GM21737 (cell line): ENCODE results near the gene UMODL1.

Experiments used
- ATAC-seq: cut with Tn5 transposase; IDR thresholded peaks from one replicate; pipeline ENCODE4 v1.9.1; 2021; ENCODE audit warnings: mild to moderate bottlenecking, moderate library complexity; ENCODE audit not compliant: unreplicated experiment

Gene UMODL1, protein sequence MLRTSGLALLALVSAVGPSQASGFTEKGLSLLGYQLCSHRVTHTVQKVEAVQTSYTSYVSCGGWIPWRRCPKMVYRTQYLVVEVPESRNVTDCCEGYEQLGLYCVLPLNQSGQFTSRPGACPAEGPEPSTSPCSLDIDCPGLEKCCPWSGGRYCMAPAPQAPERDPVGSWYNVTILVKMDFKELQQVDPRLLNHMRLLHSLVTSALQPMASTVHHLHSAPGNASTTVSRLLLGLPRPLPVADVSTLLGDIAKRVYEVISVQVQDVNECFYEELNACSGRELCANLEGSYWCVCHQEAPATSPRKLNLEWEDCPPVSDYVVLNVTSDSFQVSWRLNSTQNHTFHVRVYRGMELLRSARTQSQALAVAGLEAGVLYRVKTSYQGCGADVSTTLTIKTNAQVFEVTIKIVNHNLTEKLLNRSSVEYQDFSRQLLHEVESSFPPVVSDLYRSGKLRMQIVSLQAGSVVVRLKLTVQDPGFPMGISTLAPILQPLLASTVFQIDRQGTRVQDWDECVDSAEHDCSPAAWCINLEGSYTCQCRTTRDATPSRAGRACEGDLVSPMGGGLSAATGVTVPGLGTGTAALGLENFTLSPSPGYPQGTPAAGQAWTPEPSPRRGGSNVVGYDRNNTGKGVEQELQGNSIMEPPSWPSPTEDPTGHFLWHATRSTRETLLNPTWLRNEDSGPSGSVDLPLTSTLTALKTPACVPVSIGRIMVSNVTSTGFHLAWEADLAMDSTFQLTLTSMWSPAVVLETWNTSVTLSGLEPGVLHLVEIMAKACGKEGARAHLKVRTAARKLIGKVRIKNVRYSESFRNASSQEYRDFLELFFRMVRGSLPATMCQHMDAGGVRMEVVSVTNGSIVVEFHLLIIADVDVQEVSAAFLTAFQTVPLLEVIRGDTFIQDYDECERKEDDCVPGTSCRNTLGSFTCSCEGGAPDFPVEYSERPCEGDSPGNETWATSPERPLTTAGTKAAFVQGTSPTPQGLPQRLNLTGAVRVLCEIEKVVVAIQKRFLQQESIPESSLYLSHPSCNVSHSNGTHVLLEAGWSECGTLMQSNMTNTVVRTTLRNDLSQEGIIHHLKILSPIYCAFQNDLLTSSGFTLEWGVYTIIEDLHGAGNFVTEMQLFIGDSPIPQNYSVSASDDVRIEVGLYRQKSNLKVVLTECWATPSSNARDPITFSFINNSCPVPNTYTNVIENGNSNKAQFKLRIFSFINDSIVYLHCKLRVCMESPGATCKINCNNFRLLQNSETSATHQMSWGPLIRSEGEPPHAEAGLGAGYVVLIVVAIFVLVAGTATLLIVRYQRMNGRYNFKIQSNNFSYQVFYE

DNA sequence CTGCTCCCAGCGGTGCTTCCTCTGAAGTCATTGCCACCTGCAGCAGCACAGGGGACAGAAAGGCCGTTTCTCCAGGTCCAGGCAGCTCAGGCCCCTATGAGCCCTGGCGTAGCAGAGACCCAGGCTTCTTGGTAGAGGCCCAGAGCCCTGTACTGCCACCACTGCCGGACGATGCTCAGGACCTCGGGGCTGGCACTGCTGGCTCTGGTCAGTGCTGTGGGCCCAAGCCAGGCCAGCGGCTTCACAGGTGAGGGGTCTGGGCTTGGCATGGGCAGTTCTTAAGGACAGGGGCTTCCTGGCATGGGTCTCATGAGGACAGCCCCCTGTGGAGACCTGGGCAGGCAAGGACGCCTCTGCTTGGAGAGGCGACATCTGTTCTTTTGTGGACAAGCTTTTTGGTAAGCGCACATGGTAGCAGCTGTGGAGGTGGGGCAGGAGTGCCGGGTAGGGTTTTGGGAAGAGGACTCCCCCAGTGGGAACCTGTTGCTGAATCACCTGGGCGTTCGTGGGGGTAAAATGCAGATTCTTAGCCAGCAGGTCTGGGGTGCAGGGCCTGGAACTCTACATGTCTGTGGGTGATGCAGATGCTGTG, at the start of gene UMODL1:
Gene UMODL1 (plus strand): TSS at position 172 of the 592 bp plus-strand sequence. CDS start 0 bp downstream, at position 172.
- no peak for ATAC-seq

DNA sequence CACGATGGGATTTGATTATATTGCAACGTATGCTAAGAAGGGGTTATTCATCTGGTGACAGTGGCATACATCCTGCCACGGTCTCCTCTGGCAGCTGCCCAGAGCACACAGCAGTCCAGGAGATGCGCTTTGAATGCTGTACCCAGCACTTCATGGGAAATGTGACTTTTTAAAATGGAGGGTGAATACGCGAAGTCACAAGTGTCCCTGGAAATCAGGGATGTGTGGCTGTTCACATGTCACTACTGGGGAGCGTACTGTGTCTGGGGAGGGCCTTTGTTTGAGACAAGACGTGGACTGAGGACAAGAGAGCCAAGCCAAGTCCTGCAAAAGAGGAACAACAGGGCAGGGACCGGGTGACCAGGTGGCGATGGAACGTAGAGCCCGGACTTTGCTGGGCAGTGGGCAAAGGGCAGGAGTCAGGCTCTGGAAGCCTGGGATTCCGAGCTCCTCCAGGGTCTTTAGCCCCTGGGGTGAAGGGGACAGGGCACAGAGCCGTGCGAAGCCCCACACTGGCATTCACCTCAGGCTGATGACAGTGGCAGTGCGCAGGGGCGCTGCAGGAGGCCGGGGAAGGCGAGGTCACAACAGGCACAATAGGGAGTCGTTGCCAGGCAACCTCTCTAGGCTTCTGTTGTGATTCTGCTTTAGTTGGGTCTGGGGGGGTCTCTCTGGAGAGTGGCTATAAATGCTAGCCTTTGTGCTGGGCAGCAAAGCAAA, 49.6 kb upstream of the UMODL1 start:
- ATAC-seq: no peak

DNA sequence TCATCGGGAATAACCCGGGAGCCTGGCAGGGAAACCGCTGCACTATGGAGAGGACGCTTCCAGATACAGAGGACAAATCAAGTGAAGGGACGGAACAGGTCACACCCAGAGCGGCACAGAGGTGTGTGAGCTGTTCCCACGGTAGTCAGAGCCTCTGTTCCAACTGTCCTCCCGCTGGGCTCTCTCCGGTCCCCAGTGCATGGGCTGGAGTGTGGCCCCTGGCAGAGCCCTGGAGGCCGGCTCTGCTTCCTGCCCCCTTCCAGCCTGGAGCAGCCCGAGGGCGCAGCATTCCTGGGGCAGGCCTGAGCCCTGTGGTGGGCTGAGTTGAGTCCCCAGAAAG, 49.1 kb upstream of the UMODL1 start:
- no peak for ATAC-seq

DNA sequence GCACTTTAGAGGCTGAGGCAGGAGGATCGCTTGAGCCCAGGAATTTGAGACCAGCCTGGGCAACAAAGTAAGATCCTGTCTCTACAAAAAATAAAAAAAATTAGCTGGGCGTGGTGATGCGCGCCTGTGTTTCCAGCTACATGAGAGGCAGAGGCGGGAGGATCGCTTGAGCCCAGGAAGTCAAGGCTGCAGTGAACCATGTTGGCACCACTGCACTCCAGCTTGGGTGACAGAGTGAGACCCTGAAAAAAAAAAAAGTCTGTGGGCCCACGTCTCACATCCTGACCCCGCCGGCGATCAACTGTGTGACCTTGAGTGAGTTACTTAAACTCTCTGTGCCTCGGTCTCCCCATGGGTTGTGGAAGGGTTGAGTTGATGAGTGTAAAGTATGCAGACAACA, 48.2 kb upstream of the UMODL1 start:
- ATAC-seq: no peak

DNA sequence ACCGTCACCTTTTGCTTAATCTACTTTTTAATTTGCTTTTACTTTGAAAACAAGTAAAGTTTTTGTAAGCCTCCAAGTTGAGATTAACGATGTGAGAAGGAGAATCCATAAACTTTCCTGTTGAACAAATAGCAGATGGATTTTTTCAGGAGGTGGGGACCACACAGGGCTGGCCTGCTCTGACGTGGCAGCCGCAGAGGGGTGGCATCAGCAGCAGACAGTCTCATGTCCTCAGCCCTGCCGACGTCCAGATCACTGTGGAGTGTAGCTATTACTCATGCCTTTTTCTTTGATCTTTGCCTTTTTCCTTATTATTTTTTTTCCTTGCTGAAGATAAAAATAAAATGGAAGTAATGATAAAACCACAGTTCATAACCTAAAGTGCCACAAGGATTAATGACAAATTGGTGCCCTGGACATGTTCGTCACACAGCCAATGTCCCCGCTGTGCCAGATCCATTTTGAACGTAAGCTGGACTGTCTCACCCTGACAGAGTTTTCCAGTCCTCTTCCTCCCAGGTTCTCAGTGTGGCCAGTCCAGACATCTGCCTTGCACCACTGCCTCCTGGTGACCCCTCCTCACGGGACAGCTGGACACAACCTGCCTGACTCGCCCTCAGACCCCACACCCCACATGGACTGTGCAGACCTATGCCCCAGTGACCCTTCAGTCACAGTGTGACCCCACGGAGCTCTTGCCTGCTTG, 45.6 kb upstream of the UMODL1 start:
- ATAC-seq: no peak

DNA sequence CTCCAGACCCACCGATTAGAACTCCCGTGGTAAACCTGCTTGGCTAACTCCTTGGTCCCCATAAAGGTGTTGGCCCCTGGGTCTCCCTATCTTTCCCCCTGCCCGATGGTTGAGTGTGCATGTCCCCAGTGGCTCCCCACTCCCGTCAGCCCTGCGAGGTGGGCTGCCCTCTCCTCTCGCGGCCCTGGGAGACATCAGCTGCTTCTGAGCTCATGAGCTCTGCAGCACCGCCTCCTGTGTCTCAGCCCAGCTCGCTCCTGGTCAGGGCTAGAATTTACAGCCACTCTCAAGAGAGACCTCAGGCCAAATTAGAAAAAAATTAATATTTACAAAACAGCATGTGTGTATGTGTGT, 45.1 kb upstream of the UMODL1 start:
- ATAC-seq: no peak

DNA sequence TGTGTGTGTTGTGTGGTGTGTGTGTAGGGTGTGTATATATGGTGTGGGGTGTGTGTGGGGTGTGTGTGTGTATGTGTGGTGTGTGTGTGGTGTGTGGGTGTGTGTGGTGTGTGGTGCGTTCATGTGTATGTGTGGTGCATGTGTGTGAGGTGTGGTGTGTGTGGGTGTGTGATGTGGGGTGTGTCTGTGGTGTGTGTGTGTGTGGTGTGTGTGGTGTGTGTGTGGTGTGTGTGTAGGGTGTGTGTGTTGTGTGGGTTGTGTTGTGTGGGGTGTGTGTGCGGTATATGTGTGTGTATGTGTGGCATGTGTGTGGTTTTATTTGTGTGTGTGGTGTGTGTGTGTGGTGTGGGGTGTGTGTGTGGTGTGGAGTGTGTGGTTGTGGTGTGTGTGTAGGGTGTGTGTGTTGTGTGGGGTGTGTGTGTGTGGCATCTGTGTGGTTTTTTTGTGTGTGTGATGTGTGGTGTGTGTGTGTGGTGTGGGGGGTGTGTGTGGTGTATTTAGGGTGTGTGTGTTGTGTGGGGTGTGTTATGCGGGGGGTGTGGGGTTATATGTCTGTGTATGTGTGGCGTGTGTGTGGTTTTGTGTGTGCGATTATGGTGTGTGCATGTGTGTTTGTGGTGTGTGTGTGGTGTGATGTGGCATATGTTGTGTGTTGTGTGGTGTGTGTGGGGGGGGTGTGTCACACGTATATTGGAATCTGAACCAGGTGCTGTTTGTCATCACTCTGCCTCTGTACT, 43.9 kb upstream of the UMODL1 start:
- ATAC-seq: no peak

DNA sequence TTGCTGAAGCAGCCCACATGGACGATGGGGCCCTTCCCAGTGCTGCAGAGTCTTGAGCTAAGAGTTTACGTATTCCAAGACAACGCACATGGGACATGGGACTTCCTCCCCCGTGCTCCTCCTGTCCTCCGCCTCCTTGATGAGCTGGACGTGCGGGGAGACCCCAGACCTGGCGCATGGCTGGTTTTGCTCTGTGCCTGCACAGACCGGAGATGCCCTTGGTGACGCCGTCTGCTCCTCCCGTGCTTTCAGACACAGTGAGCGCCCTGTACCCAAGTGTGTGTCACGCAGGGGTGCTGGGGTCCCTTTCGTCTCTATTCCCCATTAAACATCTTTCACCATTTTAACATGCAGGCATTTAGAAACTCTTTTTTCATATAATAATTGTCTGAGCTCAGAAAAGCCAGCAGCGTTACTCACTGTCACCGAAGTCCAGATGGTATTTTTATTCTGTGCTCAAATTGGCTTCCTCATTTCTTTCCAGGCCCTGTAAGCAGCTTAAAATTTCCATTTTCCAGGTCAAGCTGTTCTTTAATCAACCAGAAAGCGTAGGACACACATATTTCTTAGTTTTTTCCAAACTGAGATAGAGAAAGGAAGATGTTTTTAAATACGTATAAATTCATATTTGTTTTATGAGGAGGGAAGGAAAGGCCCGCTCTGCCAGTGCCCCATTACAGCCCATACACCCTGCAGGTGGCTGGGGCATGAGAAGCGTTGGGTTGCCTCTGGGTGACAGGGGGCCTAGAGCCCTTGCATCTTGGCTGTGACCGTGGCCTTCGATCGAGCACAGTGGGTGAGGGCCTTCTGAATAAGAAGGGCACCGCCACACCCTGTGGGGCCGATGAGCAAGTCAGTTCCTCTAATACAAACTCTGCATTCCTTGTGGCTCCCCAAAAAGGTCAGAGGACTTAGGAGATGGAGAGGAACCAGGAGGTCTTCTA, 43.0 kb upstream of the UMODL1 start:
- no peak for ATAC-seq

DNA sequence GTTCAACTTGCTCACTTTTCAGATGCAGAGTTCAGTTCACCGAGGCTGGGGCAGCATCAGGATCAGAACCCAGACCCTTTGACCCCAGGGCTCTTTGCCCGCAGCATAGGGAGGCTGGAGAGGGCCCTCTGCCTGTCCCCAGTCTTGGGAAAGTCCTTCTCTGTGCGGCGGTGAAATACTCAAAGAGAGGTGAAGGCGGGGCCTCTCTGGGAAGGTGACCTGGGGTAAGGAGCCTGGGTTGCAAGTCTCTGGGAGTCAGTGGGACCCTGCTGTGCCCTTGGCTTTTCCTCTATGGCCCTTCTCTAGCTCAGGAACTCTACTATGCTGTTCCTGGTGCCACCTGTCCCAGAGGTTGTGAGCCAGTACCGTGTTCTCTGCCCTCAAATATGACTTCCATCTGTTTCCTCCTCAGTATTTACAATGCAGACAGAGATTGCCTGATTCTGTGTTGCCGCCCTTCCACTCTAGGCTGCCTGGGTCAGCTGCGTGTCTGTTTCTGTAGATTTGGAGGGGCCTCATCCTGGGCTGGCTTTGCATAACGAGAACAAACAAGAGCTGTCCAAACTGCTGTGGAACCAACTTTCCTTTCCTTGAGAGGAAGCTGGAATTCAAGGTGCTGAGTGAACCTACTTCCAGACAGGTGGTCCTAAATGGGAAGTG, 42.2 kb upstream of the UMODL1 start:
- ATAC-seq: no peak

DNA sequence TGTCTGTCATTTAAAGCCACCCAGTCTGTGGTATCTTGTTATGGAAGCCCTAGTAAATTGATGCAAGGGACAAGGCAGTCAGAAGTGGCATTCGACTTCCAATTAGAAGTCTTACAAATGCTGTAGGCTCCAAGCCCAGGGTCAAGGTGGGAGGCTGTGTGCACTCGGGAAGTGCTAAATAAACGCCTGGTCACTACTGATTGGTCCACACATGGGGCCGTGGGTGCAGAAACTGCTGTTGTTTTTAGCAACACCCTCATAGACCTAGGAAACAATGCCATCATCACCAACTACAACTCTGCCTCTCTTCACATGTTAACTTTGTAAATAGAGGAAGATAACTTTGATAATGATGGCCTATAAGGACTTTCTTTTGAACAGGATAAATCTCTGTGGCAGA, 40.8 kb upstream of the UMODL1 start:
- ATAC-seq: no peak

DNA sequence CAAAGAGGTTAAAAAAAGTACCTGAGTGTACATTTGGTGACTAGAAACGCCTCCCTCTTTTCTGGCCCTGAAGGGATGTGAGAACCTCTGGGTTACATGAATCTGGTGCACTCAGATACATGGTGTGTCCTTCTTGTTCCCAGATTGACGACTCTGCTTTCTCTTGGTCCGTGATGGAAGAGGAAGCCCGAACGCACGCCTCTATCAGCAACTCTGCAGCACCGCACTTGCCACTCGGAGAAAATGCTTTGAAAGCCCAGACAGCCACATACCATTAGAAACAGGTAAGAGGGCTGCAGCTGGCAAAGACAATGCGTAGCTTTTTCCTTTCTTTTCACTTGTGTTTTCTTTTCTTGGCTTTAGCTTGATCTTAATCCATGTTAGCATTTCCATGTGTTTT, 39.9 kb upstream of the UMODL1 start:
- ATAC-seq: no peak

DNA sequence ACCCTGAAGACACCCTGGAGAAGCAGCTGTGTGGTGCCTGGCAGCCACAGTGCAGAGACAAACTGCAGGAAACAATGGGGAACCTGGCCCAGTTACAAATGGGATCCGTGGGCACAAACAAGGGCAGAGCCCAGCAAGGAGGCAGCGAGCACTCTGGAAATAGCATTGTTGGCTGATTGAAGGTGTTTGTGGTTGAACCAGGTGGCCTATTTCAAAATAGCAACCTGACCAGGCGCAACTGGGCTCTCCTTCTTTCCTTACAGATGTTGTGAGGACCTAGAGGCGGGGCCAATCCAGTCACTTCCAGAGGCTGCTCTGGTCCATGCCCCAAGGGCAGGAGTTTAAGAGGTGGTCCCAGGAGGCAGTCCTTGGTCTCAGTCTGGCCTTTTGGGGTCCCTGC, 39.3 kb upstream of the UMODL1 start:
- no peak for ATAC-seq

DNA sequence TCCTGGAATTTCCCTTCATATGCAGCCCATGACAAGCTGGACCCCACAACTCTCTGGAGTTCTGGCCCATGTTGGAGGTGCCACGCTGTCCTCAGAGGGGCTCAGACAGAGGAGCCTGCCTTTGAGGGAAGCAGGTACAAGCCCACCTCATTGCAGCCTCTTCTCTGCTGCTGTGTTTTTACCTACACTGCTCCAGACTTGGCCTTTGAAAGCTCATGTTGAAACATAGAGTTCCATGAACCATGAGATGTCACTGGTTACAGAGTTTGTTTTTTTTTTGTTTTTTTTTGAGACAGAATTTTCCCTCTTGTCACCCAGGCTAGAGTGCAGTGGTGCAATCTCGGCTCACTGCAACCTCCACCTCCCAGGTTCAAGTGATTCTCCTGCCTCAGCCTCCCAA, 38.9 kb upstream of the UMODL1 start:
- ATAC-seq: no peak

DNA sequence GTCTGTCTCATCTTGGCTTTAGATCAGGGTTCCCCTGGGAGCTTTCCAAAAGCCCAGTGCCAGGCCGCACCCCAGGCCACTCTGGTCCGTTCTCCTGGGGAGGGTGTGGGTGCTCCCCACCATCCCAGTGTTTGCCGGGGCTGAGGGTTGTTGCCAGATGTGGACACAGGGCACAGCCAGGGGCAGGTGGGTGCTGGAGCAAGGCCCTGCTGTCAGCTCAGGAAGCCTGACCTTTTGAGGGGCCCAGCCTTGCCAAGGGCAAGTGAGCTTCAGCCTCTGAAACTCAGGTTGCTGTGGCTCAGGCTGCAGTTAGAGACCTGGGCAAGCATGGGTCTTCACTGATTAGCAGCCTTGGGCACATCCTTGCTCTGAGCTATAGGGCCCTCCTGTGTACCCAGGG, 38.1 kb upstream of the UMODL1 start:
- ATAC-seq: no peak

DNA sequence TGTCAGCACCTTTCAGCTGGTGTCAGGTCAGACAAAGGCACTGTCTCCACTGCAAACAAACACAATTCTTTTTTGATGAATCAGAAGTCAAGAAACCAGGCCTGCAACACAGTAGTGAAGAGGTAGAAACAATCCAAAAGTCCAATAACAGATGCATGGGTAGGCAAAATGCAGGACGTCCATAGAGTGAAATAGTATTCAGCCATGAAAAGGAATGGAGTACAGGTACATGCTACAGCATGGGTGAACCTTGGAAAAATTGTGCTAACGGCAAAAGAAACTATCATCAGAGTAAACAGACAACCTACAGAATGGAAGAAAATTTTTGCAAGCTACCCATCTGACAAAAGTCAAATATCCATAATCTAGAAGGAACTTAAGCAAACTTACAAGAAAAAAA, 34.8 kb upstream of the UMODL1 start:
- ATAC-seq: no peak

DNA sequence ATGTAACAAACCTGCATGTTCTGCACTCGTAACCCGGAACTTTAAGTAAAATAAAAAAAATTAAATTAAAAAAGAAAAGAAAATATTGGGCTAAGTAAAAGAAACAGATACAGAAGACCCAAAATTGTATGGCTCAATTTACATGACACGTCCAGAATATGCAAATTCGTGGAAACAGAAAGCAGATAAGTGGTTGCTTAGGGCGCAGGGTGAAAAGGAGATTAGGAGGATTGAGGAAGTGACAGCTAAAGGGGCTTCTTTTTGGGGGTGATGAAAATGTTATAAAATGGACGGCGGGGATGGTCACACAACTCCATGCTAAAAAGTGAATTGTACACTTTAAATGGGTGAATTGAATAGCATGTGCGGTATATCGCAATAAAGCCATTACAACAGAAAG, 33.6 kb upstream of the UMODL1 start:
- ATAC-seq: no peak

DNA sequence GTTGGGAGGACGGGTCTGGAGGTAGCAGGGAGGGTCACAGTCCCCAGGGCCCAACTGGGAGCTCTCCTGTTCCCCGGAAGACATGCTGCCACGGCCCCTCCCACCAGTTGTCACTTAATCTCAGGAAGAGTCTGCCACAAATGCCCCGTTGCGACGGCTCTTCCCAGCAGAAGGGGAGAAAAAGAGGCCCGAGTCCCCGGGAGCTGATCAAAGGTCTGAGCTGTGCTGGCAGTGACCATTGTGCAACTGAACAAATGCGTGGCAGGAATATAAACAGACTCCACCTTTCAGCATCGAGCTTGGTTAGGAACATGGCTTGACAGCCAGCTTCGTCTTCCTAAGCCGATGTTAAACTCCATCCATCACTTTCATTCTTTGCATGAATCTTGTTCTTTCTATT, 33.2 kb upstream of the UMODL1 start:
- no peak for ATAC-seq
